Breast epithelium (tissue), 4 donors: Measurements from ENCODE around the gene SUPT6H. TPM values are rescaled to one million over a fixed set of nuclear protein-coding genes. Genes with fewer than 3 reads are reported as not detected.
A peak's percentile ranks its signal among the peaks of the same experiment; 100 is the strongest.
"Not testable (repeated sequence)": the region's sequence is repeated elsewhere in the genome, so short reads cannot be mapped to it uniquely, and the experiment has no call there.

ENCODE experiments used
- DNase-seq, 2 donors: peaks; one replicate each; pipeline ENCODE4 v3.0.0-alpha.2; 2019; ENCODE audit warnings: low spot score in 2 of 2
- H3K27ac ChIP-seq, 2 donors: fragments of 200-600 bp; sonication (generic) in 1 of 2; one replicate each; pipeline ENCODE4 v1.5.1; 2016 to 2019; ENCODE audit warnings: mild to moderate bottlenecking in 1 of 2
- H3K27me3 ChIP-seq, 2 donors: fragments of 200-600 bp; sonication (generic) in 1 of 2; one replicate each; pipeline versions ENCODE4 v1.5.1 to v1.6.0; 2017 to 2019; ENCODE audit warnings: control low read depth in 1 of 2, mild to moderate bottlenecking in 1 of 2
- H3K36me3 ChIP-seq: fragments of 200-600 bp; one replicate; pipeline ENCODE4 v1.5.1; 2019
- H3K4me1 ChIP-seq, 2 donors: fragments of 200-600 bp; sonication (generic); one replicate each; pipeline ENCODE4 v1.5.1; 2016 to 2019; ENCODE audit warnings: control low read depth in 1 of 2
- H3K4me3 ChIP-seq, 3 donors: fragments of 200-600 bp; sonication (generic); 1 replicate in 2 of 3; 2 replicates in 1 of 3; pipeline ENCODE4 v1.5.1; 2016 to 2019; ENCODE audit warnings: mild to moderate bottlenecking in 3 of 3, moderate library complexity in 2 of 3
- H3K9me3 ChIP-seq, 2 donors: fragments of 200-600 bp; sonication (generic) in 1 of 2; one replicate each; pipeline ENCODE4 v1.5.1; 2016 to 2019; ENCODE audit warnings: control low read depth in 1 of 2
- CTCF ChIP-seq, 3 donors: fragments of 450-650 bp; IDR thresholded peaks; one replicate each; pipeline ENCODE4 v1.5.1; 2016 to 2017; ENCODE audit warnings: antibody characterized with exemption in 3 of 3, mild to moderate bottlenecking in 3 of 3, moderate library complexity in 3 of 3
- POLR2A ChIP-seq: fragments of 450-650 bp; IDR thresholded peaks from one replicate; pipeline ENCODE4 v1.6.1; 2016; ENCODE audit warnings: antibody characterized with exemption, mild to moderate bottlenecking, moderate library complexity
- POLR2AphosphoS5 ChIP-seq, 3 donors: sonication (generic); formaldehyde crosslinking; IDR thresholded peaks; one replicate each; pipeline ENCODE4 v1.6.1; 2017; ENCODE audit warnings: antibody characterized with exemption in 3 of 3
- intact Hi-C: fragments of 100-400 bp; cut with DNase I; formaldehyde crosslinking; loops from one replicate; pipeline ENCODE4 v1.15.1; 2023; ENCODE audit warnings: low total_unique reads
- total RNA-seq, 3 donors: library from RNA; depleted of rRNA; stranded (reverse); fragments of >200 nt; gene quantifications; one replicate each; pipeline ENCODE4 v1.1.0, GENCODE V29; 2016

The SUPT6H gene
- total RNA-seq, 3 donors from 2014 or later = 62.6 to 69.9 (median 66.7) TPM

- DNase-seq = no peak
- peak overlapping the region; percentile 80 to 97 (median 93) for H3K4me3 ChIP-seq
- H3K4me1 ChIP-seq = peaks cover 0 to 27% of the 10 kb centered on the region in 2 donors
- intact Hi-C loops = no loop called here
- no peaks in the 10 kb centered on the region for H3K27me3 ChIP-seq
- H3K9me3 ChIP-seq = no peaks in the 10 kb centered on the region
- H3K36me3 ChIP-seq = no peaks in the 10 kb centered on the region
- peak overlapping the region; percentile 95 to 98 for H3K27ac ChIP-seq
- TF ChIP-seq CTCF (IDR thresholded peaks at IDR 0.05) = peak in 1 of 3 donors; percentile 18
- peak in 1 of 3 donors; percentile 23 for TF ChIP-seq POLR2AphosphoS5 (IDR thresholded peaks at IDR 0.05)
- no peak for TF ChIP-seq POLR2A
Observed at GRCh38 chr17:28719021-28719433, 57.0 kb downstream of the SUPT6H start.

- H3K36me3 ChIP-seq = no peaks in the 10 kb centered on the region
- DNase-seq = no peak
- peak overlapping the region; percentile 95 to 98 for H3K27ac ChIP-seq
- no peaks in the 10 kb centered on the region for H3K9me3 ChIP-seq
- TF ChIP-seq POLR2A (no peak), CTCF (IDR thresholded peaks at IDR 0.05) (no peak), POLR2AphosphoS5 (IDR thresholded peaks at IDR 0.05) (no peak)
- no peaks in the 10 kb centered on the region for H3K27me3 ChIP-seq
- intact Hi-C loops = no loop called here
- peaks cover 3 to 27% of the 10 kb centered on the region in 2 donors for H3K4me1 ChIP-seq
- peak overlapping the region; percentile 80 to 97 (median 93) for H3K4me3 ChIP-seq
Observed at GRCh38 chr17:28720247-28720996, 58.4 kb downstream of the SUPT6H start.

- DNase-seq, H3K36me3 ChIP-seq, H3K27me3 ChIP-seq, intact Hi-C loops, H3K9me3 ChIP-seq: not testable (repeated sequence)
- H3K27ac ChIP-seq = peak overlapping the region; percentile 7 to 98
- H3K4me3 ChIP-seq = peak overlapping the region; percentile 80 to 97 (median 93)
- peaks cover 5 to 26% of the 10 kb centered on the region in 2 donors for H3K4me1 ChIP-seq
Observed at GRCh38 chr17:28720997-28721329, 59.0 kb downstream of the SUPT6H start.

- H3K9me3 ChIP-seq = no peaks in the 10 kb centered on the region
- H3K4me1 ChIP-seq = peaks cover 9 to 21% of the 10 kb centered on the region in 2 donors
- TF ChIP-seq CTCF (IDR thresholded peaks at IDR 0.05) (no peak), POLR2A (no peak), POLR2AphosphoS5 (IDR thresholded peaks at IDR 0.05) (no peak)
- peak overlapping the region in 1 of 3 donors; percentile 6 for H3K4me3 ChIP-seq
- no peak for DNase-seq
- intact Hi-C loops = no loop called here
- H3K27me3 ChIP-seq = no peaks in the 10 kb centered on the region
- no peaks in the 10 kb centered on the region for H3K36me3 ChIP-seq
- no peak overlapping the region for H3K27ac ChIP-seq
Observed at GRCh38 chr17:28722417-28723158, 60.6 kb downstream of the SUPT6H start.

- Histone ChIP-seq H3K4me3 (no peak overlapping the region), H3K9me3 (no peaks in the 10 kb centered on the region), H3K36me3 (no peaks in the 10 kb centered on the region), H3K4me1 (peaks cover 12 to 19% of the 10 kb centered on the region in 2 donors), H3K27me3 (no peaks in the 10 kb centered on the region), H3K27ac (peak overlapping the region; percentile 28 to 40)
- DNase-seq = no peak
- TF ChIP-seq POLR2A = no peak
- TF ChIP-seq CTCF (IDR thresholded peaks at IDR 0.05) = no peak
- intact Hi-C loops = no loop called here
Observed at GRCh38 chr17:28723159-28723835, 61.3 kb downstream of the SUPT6H start.

GRCh38 chr17:28723836-28724499, 62.0 kb downstream of the SUPT6H start:
- H3K4me1 ChIP-seq = peaks cover 12 to 15% of the 10 kb centered on the region in 2 donors
- intact Hi-C loops = not testable (repeated sequence)

More at GRCh38 chr17:28723836-28724499, 62.0 kb downstream of the SUPT6H start:
- H3K4me3 ChIP-seq, H3K36me3 ChIP-seq, H3K9me3 ChIP-seq, H3K27me3 ChIP-seq, DNase-seq: not testable (repeated sequence)
- H3K27ac ChIP-seq = peak overlapping the region; percentile 99
